Endothelial cell of umbilical vein (primary cell): ENCODE results near the gene CFAP99.

Source experiments
- CTCF ChIP-seq, 2 donors: IDR thresholded peaks; 1 replicate in 1 of 2; 2 replicates in 1 of 2; pipeline ENCODE4 v1.5.1; 2011; ENCODE audit warnings: low read length in 2 of 2, mild to moderate bottlenecking in 2 of 2, moderate library complexity in 2 of 2, control low read depth in 1 of 2, inconsistent platforms in 1 of 2, low read depth in 1 of 2; ENCODE audit not compliant: insufficient read depth in 1 of 2; ENCODE audit errors: extremely low read depth in 1 of 2
- EZH2 ChIP-seq: IDR thresholded peaks from 2 replicates; pipeline ENCODE4 v1.6.1; 2012; ENCODE audit warnings: borderline replicate concordance, low read depth, mild to moderate bottlenecking, moderate library complexity, low read length, inconsistent platforms; ENCODE audit not compliant: severe bottlenecking
- FOS ChIP-seq: IDR thresholded peaks from 2 replicates; pipeline ENCODE4 v1.6.1; 2011; ENCODE audit warnings: mild to moderate bottlenecking, low read length, moderate library complexity, borderline replicate concordance; ENCODE audit not compliant: insufficient read depth
- GATA2 ChIP-seq: IDR thresholded peaks from 2 replicates; pipeline ENCODE4 v1.7.0; 2011; ENCODE audit warnings: low read depth, mild to moderate bottlenecking, moderate library complexity, mixed read lengths, low read length; ENCODE audit not compliant: insufficient read length, insufficient read depth
- POLR2AphosphoS5 ChIP-seq: IDR thresholded peaks from 2 replicates; pipeline ENCODE4 v1.6.1; 2012; ENCODE audit warnings: low read depth, mild to moderate bottlenecking, control low read depth, low read length, moderate library complexity; ENCODE audit not compliant: insufficient read depth
- TF ChIP-seq, protein P1 (sequence below): IDR thresholded peaks from 2 replicates; pipeline ENCODE4 v1.6.1; 2011; ENCODE audit not compliant: insufficient read depth, insufficient read length

DNA sequence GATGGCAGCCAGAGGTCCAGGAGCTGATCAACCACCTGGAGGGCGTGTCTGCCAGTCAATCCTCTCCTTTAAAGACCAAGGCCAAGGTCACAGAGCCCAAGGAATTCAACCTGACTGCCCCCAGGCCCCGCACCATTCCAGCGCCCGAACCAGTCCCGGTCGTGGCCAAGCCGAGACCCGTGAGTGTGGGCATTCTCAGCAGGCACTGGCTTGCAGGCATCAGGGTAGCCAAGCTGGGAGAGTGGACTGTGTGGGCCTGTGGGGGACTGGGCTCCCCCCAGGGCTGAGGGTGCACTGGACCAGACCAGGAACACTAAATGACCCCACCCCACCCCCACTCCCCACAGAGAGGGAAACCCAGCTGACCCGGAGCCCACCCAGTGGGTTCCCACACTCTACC is 26.4 kb downstream of the CFAP99 start:
- TF ChIP-seq FOS (no peak), POLR2AphosphoS5 (no peak), CTCF (IDR thresholded peaks at IDR 0.05; ENCODE audit: extremely low read depth in 1 of 2, insufficient read depth in 1 of 2, low read depth in 1 of 2, low read length in 2 of 2) (no peak), EZH2 (no peak), GATA2 (no peak)
- TF ChIP-seq, protein P1, sequence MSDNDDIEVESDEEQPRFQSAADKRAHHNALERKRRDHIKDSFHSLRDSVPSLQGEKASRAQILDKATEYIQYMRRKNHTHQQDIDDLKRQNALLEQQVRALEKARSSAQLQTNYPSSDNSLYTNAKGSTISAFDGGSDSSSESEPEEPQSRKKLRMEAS, result no peak
